ENCODE measurements around the gene CLN6. TPM values are rescaled to one million over a fixed set of nuclear protein-coding genes. Genes with fewer than 3 reads are reported as not detected.

Gene CLN6
- total and polyA plus RNA-seq, 12 donors: 9.2 to 36.6 (median 25.8) TPM

DNA sequence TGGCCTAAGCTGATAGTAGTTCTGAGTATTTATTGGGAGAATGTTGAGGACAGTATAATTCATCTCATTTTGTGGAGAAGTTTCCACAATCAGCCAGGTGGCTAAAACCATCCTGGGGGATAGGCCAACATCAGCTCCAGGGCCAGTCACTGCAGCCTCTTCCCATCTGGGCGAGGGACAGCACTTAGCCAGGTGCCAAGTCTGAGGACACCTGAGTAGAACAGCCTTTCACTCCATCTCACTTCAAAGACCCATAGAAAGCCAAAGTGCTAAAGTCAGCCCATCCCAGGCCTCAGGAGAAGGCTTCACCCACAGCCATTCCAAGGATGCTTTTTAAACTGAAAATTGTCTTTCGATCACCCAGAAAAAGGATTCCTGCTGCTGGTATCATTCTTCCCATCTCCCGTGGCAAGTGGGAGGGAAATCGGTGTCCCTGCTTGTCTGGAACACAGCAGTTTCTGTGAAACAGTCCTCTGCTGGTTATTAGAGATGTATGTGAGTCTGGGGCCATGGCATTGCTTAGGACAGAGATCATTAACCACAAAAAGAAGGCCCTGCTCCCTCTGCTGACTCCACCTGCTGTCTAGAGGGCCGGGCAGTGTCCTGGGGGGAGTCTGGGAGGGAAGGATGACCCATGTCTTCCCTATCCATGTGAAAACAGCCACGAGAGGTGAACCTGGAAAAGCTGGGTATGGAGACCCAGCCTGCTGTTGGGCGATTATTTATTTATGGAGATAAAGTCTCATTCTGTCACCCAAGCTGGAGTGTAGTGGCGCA lies 34.0 kb downstream of the CLN6 start:
- Histone ChIP-seq H3K4me1 (replicated peaks in 1 of 2) (peaks cover 10 to 14% of the 10 kb centered on the region in 2 donors), H3K27ac (no peak overlapping the region), H3K36me3 (replicated peaks in 1 of 2) (peaks cover 0 to 24% of the 10 kb centered on the region in 2 donors), H3K9me3 (replicated peaks in 1 of 3) (no peaks in the 10 kb centered on the region), H3K27me3 (no peaks in the 10 kb centered on the region), H3K4me3 (no peak overlapping the region)
- intact Hi-C loops (cut with DNase I): no loop called here
- DNase-seq: no peak
- WGBS, 4 donors: 91 to 97% (median 95%) methylated on average over 7 to 8 of the region's 8 CpGs
- no peak for TF ChIP-seq POLR2A (IDR thresholded peaks at IDR 0.05)
- TF ChIP-seq, protein P1, sequence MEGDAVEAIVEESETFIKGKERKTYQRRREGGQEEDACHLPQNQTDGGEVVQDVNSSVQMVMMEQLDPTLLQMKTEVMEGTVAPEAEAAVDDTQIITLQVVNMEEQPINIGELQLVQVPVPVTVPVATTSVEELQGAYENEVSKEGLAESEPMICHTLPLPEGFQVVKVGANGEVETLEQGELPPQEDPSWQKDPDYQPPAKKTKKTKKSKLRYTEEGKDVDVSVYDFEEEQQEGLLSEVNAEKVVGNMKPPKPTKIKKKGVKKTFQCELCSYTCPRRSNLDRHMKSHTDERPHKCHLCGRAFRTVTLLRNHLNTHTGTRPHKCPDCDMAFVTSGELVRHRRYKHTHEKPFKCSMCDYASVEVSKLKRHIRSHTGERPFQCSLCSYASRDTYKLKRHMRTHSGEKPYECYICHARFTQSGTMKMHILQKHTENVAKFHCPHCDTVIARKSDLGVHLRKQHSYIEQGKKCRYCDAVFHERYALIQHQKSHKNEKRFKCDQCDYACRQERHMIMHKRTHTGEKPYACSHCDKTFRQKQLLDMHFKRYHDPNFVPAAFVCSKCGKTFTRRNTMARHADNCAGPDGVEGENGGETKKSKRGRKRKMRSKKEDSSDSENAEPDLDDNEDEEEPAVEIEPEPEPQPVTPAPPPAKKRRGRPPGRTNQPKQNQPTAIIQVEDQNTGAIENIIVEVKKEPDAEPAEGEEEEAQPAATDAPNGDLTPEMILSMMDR (IDR thresholded peaks at IDR 0.05): no peak

DNA sequence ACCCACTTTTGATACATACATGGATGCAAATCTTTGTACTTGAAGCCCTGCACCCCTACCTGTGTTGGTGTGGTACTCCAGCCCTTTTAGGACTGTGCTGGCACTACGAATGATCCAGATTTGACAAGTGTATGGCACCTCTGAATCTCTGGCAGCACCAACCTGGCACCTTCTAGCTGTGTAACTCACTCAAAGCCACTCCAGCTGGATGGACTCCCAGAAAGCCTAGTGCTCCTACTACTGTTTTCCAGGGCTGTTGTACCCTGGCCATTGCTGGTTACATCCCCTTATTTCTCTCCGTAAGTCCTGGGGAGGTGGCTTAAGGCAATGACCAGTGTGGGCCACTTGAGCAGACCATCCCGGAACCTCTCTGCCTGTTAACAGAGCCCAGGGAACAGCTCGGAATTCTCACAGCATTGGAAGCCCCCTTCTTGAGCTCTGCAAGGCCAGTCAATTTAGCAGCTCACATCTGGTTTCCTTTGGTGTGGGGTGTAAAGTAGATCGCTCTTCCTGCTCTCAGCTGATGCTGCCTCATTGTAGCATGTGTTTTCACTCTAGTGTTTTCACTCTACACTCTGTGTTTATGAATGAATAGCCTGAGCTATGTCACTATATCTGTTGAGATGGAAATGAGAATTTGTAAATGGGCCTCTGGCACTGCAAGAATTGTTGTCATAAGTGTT lies 36.6 kb downstream of the CLN6 start:
- 93 to 99% (median 96%) methylated on average over 3 to 5 of the region's 5 CpGs for WGBS, 4 donors
- DNase-seq: no peak
- Histone ChIP-seq H3K9me3 (replicated peaks in 1 of 3) (no peaks in the 10 kb centered on the region), H3K27me3 (no peaks in the 10 kb centered on the region), H3K27ac (no peak overlapping the region), H3K4me3 (no peak overlapping the region), H3K36me3 (replicated peaks in 1 of 2) (peaks cover 0 to 24% of the 10 kb centered on the region in 2 donors), H3K4me1 (replicated peaks in 1 of 2) (peaks cover 4% of the 10 kb centered on the region in 2 donors)
- TF ChIP-seq, protein P1 (IDR thresholded peaks at IDR 0.05): no peak
- no peak for TF ChIP-seq POLR2A (IDR thresholded peaks at IDR 0.05)
- intact Hi-C loops (cut with DNase I): no loop called here

DNA sequence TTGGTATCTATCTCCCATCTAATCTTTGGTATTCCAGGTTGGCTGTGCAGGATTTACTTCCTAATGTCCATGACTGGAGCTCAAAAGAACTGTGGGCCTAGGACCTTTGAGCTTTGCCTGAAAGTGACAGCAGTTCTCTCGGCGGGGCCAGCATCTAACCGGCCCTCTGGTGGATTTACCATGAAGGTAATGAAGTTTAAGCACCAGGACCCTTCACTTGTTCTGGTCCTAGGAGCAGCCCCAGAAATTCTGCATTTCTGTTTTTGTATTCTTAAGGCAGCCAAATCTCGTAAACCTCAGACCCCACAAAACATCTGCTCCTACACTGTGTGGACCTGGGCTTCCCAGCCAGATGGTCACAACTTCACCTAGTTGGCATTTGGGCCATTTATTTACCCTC lies 37.4 kb downstream of the CLN6 start:
- peaks cover 9 to 13% of the 10 kb centered on the region in 2 donors for H3K4me1 ChIP-seq (replicated peaks in 1 of 2)
- no peak for DNase-seq
- H3K27me3 ChIP-seq: no peaks in the 10 kb centered on the region
- H3K9me3 ChIP-seq (replicated peaks in 1 of 3): no peaks in the 10 kb centered on the region
- no peak for TF ChIP-seq POLR2A (IDR thresholded peaks at IDR 0.05)
- TF ChIP-seq, protein P1 (IDR thresholded peaks at IDR 0.05): no peak
- 87 to 93% (median 89%) methylated on average over 4 of the region's 4 CpGs for WGBS, 4 donors
- no peak overlapping the region for H3K27ac ChIP-seq
- intact Hi-C loops (cut with DNase I): no loop called here
- peaks cover 0 to 24% of the 10 kb centered on the region in 2 donors for H3K36me3 ChIP-seq (replicated peaks in 1 of 2)
- no peak overlapping the region for H3K4me3 ChIP-seq

DNA sequence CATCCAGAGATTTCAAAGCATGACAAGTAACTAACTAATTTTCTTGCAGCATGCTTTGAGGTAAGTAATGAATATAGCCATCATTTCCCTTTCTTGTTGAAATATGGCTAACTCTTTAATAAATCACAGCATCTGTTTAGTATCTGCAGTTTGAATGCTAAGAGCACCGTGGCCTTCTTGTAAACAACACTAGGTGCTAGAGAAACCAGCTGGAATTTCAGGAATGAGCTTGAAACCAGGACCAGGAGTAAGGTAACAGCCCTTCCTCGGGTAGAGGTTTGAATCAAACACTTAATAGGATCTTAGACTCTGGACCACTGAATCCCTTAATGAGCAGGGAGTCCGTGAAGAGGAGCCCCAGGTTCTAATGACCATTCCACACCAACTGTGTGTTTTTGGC lies 38.0 kb downstream of the CLN6 start:
- TF ChIP-seq, protein P1 (IDR thresholded peaks at IDR 0.05): no peak
- TF ChIP-seq POLR2A (IDR thresholded peaks at IDR 0.05): no peak
- intact Hi-C loops (cut with DNase I): no loop called here
- Histone ChIP-seq H3K4me1 (replicated peaks in 1 of 2) (peaks cover 15 to 18% of the 10 kb centered on the region in 2 donors), H3K27ac (no peak overlapping the region), H3K9me3 (replicated peaks in 1 of 3) (no peaks in the 10 kb centered on the region), H3K27me3 (no peaks in the 10 kb centered on the region), H3K36me3 (replicated peaks in 1 of 2) (peaks cover 0 to 24% of the 10 kb centered on the region in 2 donors), H3K4me3 (no peak overlapping the region)
- 67 to 80% (median 75%) methylated on average over 3 of the region's 3 CpGs for WGBS, 4 donors
- DNase-seq: no peak

Measured in adrenal gland (tissue), 12 donors.